ENCODE measurements around the gene DCC.

- TF ChIP-seq CTCF (IDR thresholded peaks at IDR 0.05), result no peak
- TF ChIP-seq POLR2AphosphoS5 (IDR thresholded peaks at IDR 0.05), result no peak
- TF ChIP-seq POLR2A (IDR thresholded peaks at IDR 0.05), result no peak
- TF ChIP-seq EP300 (IDR thresholded peaks at IDR 0.05; ENCODE audit: low read depth), result no peak
These were observed 9.5 kb downstream of the DCC start for GRCh38 chr18:52349498-52349897.

Measured in transverse colon (tissue), 4 donors.